ENCODE measurements around the gene ECSCR.
"Not testable (repeated sequence)": the region's sequence is repeated elsewhere in the genome, so short reads cannot be mapped to it uniquely, and the experiment has no call there.

Gene ECSCR

DNA sequence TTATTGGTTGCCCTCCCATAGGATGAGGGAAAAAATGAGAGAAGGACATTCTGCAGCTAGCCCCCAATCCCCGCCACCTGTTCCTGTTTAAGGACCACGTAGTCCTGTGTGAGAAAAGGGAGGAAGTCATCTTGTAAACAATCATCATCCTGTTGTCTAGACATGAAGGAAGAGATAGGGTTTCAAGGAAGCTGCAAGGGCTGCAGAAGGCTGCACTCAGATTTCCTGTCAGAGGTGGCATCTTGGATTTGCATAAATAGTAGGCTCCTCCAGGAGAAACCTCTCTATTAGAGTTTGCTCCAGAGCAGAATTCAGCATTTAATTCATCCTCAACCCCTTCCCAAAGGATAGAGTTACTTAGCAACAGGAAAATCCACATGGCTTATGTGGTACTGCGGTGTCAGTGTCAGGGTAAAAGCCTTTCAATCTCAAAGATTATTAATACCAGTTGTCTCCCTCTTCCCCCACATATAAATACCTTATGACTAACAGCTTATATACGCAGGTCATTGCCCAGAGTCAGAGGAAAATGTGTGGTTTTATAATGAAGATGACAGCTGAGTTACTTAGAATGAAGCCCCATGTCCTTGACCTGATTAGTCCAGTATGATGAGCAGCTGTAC, 18.6 kb downstream of the ECSCR start:
- DNase-seq, result no peak

DNA sequence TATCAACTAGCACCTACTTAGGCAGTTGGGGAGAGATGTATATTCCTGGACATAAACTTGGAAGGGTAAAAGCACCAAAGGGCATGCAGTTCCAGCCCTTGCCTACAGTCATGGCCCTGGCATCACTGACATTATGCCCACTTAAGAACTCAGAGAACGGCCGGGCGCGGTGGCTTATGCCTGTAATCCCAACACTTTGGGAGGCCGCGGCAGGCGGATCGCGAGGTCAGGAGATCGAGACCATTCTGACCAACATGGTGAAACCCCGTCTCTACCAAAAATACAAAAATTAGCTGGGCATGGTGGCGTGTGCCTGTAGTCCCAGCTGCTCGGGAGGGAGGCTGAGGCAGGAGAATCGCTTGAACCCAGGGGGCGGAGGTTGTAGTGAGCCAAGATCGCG, 22.1 kb downstream of the ECSCR start:
- DNase-seq, result not testable (repeated sequence)

DNA sequence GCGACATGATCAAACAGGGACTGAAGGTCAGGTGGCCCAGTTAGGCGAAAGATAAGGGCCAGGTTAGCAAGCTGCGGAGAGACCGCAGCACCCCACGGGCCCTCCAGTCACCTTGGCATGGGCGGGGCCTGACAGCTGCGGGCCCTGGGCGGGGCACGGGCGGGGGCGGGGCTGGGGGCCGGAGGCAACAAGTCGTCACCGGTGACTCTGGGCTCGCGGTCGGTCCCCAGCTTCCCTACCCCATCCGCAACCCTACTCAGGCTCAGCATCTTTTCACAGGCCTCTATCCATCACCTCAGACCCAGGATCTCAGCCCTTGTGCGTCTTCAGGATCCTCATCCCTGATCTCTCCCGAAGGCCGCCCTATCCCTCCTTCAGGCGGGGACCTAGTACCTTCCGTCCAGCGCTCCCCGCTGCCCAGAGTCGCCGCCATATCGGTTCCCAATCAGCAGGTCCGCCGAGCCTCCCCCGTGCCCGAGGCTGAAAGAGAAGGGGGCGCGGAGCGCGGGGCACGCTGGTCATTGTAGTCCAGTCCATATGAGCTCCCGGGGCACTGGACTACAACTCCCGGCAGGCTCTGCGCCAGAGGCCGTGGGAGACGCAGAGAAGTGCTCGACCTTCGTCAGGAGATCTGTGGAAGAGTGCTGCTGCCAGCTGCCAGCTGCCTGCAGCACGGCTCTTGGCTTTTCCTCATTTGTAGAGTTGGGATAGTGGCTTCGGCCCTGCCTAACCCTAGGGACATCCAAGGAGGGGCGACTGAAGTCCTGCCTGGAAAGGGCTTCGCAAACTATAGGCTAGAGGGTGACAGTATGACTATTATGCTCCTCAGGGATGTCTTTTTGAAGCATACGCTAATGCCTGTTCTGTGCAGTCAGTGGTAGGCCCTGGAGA, 23.3 kb downstream of the ECSCR start, which contains the start of gene DNAJC18:
TSS of gene DNAJC18 (minus strand) at position 513 of the 891 bp plus-strand sequence. CDS start at position 433, 80 bp downstream.
- peak; percentile 80 for DNase-seq

DNA sequence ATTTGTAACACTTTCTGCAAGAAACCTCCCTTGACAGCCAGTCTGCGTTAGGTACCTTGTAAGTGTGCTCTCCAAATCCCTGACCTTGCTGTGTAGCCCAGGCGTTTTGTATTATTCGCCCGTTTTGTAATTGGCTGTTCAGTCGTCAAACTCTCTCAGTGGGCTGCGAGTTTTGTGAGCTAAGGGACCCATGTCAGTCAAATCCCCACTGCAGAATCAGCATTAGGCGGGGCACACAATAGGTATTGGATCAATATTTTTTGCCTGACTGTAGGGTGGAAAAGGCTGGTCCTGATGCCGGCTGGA, 23.9 kb downstream of the ECSCR start:
- no peak for DNase-seq

DNA sequence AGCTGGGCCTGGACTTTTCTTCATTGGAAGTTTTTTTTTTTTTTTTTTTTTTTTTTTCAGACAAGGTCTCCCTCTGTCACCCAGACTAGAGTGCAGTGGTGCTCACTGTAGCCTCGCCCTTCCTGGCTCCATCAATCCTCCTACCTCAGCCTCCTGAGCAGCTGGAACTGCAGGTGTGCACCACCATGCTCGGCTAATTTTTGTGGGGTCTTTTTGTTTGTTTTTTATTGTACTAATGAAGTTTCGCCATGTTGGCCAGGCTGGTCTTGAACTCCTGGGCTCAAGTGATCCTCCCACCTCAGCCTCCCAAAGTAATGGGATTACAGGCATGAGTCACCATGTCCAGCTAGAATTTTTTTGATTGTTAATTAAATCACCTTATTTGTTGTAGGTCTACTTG, 26.9 kb downstream of the ECSCR start:
- DNase-seq, result no peak

DNA sequence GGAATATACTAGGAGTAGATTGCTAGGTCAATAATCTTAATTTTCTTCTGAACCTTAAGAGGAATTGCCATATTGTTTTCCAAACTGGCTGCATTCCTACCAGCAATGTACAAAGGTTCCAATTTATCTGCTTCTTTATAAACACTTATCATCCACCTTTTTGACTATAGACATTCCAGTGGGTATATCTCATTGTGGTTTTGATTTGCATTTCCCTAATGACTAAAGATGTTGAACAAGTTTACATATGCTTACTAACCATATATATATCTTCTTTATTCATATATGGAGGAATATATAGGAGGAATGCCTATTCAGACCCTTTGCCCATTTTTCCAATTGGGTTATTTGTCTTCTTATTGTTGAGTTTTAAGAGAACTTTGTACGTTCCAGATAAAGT, 30.8 kb downstream of the ECSCR start:
- no peak for DNase-seq

DNA sequence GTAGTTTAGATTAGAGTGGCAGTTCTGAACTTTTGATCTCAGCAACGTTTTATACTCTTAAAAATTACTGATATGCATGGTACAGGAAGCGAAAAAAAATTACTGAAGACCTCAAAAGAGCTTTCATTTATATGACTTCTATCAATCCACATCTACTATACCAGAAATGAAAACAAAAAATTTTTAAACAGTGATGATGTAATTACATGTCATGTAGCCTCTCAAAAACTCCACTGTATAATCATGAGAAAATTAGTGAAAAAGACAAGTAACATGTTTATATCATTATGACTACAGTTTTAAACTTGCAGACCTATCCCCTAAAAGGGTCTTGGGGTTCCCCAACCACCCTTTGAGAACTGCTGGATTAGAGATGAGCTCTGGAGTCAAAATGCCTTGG, 32.5 kb downstream of the ECSCR start:
- no peak for DNase-seq

DNA sequence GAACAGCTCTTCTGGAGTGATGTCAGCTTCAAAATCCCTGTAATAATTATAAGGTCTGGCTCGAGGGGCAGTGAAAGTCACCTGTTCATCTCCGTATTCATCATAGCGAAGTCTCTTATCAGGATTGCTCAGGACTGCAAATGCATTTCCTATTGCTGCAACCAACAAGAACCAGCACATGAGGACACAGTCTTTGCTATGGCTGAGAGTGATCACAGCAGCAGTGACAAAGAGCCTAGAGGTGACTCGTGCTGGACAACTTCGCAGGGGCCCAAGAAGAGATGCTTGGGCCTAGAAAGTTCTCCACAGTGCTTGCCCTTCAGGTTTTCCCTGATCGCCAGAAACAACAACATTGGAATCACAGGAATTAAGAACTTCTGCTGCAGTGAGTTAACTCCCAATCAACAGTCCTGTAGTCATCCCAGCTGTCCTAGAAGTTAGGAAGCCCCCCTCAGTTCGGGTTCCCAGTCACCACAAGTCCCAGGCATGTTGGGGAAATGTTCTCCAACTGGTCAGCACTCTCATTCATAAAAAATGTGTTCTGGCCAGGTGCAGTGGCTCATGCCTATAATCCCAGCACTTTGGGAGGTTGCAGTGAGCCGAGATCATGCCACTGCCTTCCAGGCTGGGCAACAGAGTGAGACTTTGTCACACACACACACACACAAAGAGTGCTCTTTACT, 36.2 kb downstream of the ECSCR start:
- no peak for DNase-seq

DNA sequence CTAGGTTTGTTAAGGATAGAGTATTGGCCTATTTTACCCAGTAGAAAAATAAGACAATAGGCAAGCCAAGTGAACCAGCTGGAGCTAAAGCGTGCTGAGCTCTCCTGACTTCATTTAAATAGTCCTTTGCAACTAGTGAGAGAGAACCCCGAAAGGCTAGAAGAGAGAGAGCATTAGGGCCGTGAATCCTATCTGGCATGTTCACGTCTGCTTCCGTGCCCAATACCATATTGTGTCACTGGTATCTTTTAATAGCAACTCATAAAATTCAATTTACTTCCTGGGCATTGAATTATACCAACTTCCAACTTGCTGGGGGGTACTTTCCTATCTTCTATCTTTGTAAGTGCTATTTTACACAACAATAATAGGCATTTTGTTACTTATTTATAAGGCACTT, 37.0 kb downstream of the ECSCR start:
- no peak for DNase-seq

DNA sequence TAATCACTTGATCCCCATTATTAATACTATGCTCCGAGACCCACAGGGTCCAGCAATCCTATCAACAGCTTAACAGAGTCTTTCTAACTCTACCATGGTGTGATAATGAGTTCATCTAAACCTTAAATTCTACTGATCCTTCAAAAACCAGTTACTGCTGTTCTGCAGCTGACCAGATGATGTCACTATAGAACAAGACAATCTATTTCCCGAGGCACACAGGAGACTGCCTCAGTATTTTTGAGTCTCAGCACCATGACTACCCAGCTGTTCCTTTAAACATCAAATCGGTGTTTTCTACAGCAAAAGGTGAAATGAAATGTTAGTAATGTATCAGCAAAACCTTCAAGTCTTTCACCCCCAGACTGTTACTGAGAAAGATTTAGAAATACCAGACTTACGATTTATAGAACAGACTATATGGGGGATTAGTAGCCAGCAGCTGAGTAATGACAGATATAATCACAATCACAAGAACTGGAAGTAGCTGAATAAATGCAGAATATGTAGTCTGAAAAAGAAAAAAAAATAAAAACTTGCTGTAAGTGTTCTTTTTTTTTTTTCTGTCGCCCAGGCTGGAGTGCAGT, 40.1 kb downstream of the ECSCR start:
- DNase-seq, result no peak

DNA sequence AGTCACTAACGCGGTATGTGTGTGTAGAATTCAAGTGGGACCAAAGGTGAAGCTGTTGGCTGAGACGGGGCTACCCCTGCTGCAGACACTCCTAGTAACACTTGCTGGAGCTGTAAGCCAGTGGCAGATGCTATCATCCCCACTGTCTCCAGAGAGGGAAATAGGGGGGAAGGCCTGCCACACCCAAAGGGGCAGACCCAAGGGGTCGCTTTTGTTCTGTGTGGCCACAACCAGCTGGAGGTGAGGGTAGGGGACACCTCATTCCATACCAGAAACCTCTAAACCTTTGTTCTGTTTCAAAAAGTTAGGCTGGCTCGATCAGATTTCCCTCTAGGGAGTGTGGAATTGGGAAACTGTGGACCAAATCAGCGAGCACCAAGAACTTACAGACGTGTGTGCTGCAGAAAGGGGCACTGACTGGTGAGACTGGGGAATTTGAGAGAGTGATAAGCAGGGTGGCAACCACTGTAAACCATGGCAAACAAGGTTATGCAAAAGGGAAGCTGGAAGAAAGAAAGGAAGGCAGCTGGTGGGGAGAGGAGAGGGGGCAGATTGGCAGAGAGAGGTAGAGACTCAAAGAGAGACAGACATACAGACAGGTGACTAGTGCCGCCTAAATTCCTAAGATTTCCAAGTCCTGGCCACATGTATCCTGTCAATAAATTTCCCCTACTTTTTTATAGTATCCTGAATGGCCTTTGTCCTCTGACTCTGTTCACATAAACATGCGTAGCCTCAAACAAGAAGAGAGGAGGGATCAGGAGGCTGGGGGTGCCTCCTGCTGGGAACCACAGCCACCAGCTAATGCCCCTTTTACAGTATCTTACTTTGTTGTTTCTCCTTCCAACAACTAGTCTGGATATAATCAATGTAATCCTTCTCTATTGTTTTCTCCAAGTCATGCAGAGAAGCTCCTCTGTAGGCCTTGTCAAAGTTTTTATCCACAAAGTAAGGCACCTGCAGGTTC, 43.0 kb downstream of the ECSCR start:
- DNase-seq, result no peak

DNA sequence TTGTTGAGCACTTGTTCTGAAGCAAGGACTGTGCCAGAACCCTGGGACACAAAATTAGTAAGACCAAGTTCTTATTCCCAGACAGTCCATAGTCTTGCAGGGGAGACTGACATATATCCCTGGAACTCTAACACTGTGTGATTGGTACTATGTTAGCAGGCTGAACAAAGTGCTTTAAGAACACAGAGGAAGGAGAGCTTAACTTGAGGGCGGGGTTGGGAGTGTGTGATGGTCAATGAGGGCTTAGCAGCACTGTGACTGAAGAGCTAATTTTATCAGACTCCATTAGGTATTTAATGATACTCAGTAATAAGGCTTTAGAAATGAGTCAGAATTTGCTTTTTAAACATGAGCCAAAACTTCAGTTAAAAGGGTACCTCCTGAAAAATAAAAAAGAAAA, 43.8 kb downstream of the ECSCR start:
- no peak for DNase-seq

DNA sequence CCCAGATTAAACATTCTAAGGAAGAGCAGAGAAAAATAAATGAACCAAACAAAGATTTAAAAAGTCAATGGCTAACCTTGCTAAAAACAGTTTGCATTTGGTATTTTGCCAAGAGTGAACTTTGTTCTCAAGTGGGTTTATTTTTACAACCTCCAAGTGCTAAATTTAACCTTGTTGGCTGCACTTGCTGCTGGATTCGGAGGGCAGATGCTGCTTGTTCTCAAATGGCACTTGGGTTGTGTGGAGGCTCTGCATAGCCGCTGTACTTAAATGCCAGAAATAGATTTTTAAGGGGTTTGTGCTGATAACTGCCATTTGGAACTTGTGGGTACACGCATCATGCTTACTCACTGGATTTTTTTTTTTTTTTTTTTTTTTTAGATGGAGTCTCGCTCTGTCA, 45.3 kb downstream of the ECSCR start:
- no peak for DNase-seq

DNA sequence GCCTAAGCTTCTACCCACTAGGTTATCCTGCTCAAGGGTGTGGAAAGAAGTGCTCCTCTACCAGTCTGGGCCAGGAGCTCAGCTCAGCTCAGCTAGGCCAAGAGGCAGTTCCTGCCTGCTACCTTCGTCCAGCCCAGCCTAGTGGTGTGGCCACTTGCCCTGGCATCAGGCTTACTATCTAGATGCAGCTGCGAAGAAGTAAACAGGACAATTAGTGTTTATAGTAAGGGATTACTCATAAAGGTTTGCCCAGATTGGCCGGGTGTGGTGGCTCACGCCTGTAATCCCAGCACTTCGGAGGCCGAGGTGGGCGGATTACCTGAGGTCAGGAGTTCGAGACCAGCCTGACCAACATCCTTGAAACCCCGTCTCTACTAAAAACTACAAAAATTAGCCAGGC, 45.9 kb downstream of the ECSCR start:
- no peak for DNase-seq

DNA sequence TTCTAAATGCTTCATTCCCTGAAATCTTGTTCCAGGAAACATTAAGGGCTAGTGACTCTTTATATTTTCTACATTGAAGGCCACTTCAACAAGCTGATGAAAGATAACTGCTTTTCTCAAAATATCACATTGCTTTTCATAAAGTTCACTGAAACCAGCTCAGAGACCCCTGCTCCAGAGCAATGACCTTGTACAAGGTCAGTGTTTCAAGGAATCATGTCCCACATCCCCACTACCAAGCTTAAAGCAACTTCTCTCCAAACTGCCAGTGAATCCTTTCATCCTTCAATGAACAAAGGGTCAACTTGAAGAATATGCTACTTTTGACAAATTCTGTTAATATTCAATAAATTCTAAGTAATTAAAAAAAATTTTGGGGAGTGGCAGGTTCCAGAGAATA, 46.7 kb downstream of the ECSCR start:
- DNase-seq, result no peak

DNA sequence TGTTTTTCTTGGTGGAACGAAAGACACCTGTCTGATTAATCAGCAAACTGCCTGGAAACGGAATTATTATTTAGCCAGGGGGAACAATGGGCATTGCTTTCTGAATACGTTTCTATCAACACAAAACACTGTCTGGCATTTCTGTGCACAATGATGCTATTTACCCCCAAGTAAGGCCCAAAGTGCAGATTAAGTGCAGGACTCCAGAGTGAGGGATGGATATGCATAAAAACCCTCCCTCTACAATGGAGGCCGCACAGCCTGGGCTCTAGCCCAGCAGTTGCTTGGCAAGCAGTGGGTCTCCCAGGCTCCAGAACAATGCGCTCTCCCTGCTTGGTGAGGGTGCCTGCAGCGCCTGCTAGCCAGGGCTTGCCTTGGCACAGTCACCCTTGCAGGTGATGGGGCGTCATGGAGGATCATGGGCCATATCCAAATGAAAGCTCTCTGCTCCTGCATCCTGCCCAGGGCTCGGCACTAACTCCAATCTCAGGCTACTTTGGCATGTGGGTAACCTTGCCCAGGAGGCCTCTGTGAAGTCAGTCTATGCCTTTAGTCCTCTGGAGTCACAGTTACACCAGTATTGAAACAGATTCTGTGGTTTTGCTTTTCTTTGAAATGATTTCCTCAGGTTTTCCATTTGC, 47.2 kb downstream of the ECSCR start:
- DNase-seq, result no peak

DNA sequence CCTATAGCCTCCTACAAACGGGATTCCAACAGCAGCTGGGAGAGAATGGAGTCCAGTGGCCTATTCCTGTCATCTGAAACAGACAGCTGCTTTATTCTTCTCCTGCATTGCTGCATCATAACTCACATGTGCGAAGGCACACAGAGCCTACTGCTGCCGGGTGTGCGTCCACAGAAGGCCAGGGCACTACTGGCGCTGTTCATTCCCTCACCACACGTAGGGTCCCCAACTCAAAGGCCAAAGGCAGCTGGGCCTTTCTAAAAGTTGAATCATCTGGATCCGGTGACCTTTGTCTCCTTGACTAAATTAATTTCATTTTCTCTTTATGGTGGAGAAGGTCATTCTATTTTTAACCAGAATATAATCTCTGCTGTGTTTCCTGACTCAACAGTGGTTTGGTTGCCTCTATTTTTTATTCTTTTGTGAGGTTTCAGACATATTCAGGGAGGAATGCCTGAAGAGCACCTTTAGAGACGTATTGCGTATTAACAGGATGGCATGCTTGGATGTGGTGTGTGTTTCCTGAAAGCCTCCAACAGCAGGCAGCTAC, 47.9 kb downstream of the ECSCR start:
- no peak for DNase-seq

DNA sequence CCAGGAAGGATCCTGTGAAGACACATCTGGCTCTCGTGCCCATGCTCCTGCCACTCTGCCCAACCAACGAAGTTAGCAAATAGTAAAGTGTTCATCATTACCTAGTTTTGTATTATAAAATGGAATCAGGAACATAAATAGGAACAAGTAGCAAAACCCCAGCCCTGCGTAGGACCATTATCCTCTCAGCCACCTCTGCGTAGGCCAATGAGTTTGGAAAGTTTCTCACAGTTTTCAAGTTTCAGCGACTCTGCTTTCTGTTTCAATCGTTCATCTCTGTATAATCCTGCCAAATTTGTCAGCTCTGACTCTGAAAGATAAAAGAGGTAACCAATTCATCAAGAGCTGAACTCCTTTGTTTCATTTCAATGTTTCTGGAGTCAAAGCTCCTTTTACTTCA, 48.6 kb downstream of the ECSCR start:
- DNase-seq, result no peak

DNA sequence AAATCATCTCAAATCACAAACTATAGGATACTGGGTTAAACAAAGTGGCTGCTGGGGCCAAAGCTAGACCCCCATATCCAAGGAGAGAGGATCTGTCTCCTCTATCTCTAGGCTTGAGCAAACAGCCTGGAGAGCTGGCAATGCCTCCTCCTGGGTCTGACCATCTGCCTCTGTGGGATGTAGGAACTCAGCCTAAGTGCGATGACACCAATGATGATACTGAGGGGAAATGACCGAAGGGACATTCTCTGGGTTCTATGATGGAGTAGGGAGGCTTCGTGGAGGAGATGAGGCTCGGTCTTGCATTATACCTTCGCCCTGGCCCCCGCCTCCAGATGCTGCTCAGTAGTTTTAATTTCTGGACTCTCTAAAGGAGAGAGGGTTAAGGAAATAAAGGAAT, 49.4 kb downstream of the ECSCR start:
- no peak for DNase-seq

DNA sequence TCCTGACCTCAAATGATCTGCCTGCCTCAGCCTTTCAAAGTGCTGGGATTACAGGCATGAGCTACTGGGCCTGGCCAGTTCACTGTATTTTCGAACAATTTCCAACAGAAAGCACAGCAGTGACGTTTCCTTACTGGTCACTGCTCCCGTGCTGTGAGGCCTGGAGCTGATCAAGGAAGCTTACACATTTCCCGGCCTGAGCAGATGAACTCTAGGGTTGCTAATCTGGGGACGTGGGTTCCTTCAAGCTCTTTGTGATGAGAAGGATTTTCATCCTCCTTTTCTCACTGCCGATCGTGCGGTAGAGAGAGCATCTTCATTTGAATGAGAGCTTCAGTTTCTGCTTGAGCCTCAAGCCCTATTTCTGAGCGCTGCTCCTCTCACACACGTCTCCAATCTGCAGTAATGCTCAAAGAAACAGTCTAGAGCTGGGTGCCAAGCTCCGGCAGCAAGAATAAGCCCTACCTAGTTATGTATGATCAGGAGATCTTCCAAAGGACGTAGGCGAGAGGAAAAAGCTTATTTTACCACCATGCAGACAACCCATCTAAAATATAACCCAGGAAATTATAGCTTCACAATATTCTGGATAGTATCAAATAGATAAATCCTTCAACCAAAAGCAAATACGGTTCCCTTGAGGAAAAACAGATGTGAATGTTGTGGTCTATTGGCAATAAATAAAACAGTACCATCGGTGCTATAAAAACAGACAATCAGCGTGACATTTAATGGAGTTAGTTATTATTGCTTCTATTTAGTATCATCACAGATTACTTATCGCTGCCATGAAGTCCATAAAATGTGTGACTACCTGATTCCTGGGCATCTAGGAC, 51.3 kb downstream of the ECSCR start:
- DNase-seq, result no peak

All from activated effector memory CD4-positive, alpha-beta T cell treated with Interleukin-2 at 50 U/mL for 16 hours (primary cell).